ENCODE measurements around the gene EFHC2.

Gene EFHC2

GRCh38 chrX:44144177-44144945 is 199.1 kb downstream of the EFHC2 start:
- DNase-seq, result no peak

DNA sequence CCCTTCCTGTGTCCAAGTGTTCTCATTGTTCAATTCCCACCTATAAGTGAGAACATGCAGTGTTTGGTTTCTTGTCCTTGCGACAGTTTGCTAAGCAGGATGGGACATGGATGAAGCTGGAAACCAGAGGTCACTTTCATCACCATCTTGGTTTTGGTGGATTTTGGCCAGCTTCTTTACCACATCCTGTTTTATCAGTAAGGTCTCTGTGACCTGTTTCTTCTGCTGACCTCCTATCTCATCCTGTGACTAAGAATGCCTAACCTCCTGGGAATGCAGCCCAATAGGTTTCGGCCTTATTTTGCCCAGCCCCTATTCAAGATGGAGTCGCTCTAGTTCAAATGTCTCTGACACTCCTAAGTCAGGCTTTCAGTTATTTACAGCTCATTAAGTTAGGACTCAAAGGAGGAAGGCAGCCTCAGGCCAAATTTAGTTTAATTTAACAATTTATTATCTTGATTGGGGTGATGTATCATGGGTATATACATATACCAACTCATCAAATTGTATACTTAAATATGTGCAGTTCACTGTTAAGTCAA is 200.3 kb downstream of the EFHC2 start:
- no peak for DNase-seq

DNA sequence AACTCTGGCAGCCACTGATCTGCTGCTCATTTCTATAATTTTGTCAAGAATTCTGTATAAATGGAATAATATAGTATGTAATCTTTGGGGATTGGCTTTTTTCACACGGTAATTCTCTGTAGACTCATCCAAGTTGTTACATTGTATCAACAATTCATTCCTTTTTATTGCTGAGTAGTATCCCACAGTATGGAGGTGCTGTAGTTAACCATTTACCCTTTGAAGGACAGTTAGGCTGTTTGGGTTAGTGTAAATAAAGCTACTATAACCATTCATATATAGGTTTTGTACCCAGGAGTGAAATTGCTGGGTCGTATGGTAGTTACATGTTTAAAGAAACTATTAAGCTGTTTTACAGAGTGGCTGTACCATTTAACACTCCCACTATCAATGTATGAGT is 213.3 kb downstream of the EFHC2 start:
- no peak for DNase-seq

DNA sequence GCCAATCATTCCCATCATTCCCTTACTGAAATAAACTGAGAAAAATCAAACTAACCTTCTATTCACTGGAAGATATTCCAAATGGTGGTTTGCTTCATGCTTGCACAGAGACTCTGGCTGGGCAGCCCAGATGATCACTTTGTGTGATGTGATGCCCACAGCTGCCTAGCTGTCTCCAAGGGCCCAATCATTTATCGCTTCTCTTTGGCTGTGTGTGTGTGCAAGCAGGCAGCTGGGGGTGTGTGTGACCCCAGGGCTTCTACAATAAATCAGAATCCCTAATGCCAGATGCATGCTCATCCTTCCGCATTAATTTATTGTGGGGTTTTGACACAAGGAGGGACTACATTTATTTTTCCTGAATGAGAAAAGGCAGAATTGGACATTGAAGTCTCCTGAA is 230.1 kb downstream of the EFHC2 start:
- no peak for DNase-seq

- no peak for DNase-seq
Measured at GRCh38 chrX:44106864-44107263, 236.6 kb downstream of the EFHC2 start.

- no peak for DNase-seq
Measured at GRCh38 chrX:44105228-44105913, 238.1 kb downstream of the EFHC2 start.

- DNase-seq, result no peak
Measured at GRCh38 chrX:44104699-44105098, 238.8 kb downstream of the EFHC2 start.

- DNase-seq, result no peak
Measured at GRCh38 chrX:44101281-44101680, 242.2 kb downstream of the EFHC2 start.

DNA sequence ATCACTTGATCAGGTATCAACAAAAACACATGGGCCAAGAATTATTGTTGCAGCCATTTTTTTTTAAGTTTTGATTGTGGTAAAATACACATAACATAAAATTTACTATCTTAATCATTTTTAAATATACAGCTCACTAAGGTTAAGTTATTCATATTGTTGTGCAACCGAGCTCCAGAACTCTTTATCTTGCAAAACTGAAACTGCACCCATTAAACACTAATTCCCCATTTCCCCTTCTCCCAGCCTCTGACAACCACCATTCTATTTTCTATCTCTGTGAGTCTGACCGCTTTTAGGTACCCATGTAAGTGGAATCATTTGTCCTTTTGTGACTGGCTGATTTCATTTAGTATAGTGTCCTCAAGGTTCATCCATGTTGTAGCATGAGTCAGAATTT is 244.1 kb downstream of the EFHC2 start:
- DNase-seq, result no peak
